Stimulated activated CD4-positive, alpha-beta T cell treated with anti-CD3 and anti-CD28 coated beads, TNF-alpha, amount 100 ng/mL, for 1 hour (primary cell): ENCODE data around the gene AJUBA.
"Not testable (repeated sequence)": the region's sequence is repeated elsewhere in the genome, so short reads cannot be mapped to it uniquely, and the experiment has no call there.

ENCODE experiments used
- DNase-seq, 3 donors: peaks; one replicate each; pipeline ENCODE4 v3.0.0-alpha.2; 2020; ENCODE audit warnings: low read depth in 3 of 3, low spot score in 1 of 3

AJUBA gene

GRCh38 chr14:22952418-22952817 lies 29.9 kb downstream of the AJUBA start:
- DNase-seq: no peak

- DNase-seq: not testable (repeated sequence)
Measured at GRCh38 chr14:22951795-22952194, 30.6 kb downstream of the AJUBA start.

- DNase-seq: no peak
Measured at GRCh38 chr14:22945642-22946041, 36.7 kb downstream of the AJUBA start.

- no peak for DNase-seq
Measured at GRCh38 chr14:22939684-22940083, 42.7 kb downstream of the AJUBA start.

- DNase-seq: no peak
Measured at GRCh38 chr14:22935156-22935555, 47.2 kb downstream of the AJUBA start.

- no peak for DNase-seq
Measured at GRCh38 chr14:22932146-22932545, 50.2 kb downstream of the AJUBA start.

GRCh38 chr14:22929961-22930364 lies 52.4 kb downstream of the AJUBA start:
- no peak for DNase-seq

GRCh38 chr14:22929104-22929960 lies 53.0 kb downstream of the AJUBA start, which contains the start of gene PRMT5:
Gene PRMT5, minus strand, starts transcription at chr14:22929376. Its CDS starts 15 bp downstream, at chr14:22929361.
- DNase-seq: peak; percentile 96 to 99 (median 97)

- DNase-seq: no peak
Measured at GRCh38 chr14:22928237-22929103, 53.9 kb downstream of the AJUBA start.

GRCh38 chr14:22926316-22926715 lies 56.0 kb downstream of the AJUBA start:
- DNase-seq: no peak

GRCh38 chr14:22925513-22925912 lies 56.8 kb downstream of the AJUBA start:
- no peak for DNase-seq

- no peak for DNase-seq
Measured at GRCh38 chr14:22923746-22924145, 58.6 kb downstream of the AJUBA start.

- DNase-seq: no peak
Measured at GRCh38 chr14:22922294-22922693, 60.1 kb downstream of the AJUBA start.
